ENCODE results near the gene CCDC188. TPM values are rescaled to one million over a fixed set of nuclear protein-coding genes. Genes with fewer than 3 reads are reported as not detected.

The CCDC188 gene
- total RNA-seq, 1 experiment from 2014 or later, result not detected

- peaks cover 4% of the 10 kb centered on the region for H3K23me2 ChIP-seq (ENCODE audit: insufficient read length, low read depth, low read length, poor library complexity, severe bottlenecking)
- H3K27me3 ChIP-seq (ENCODE audit: insufficient read depth, low read length), result no peaks in the 10 kb centered on the region
- H3K9me3 ChIP-seq (ENCODE audit: control insufficient read depth, low read depth, low read length), result no peaks in the 10 kb centered on the region
- H2AFZ ChIP-seq (ENCODE audit: low read length), result no peak overlapping the region
- H4K20me1 ChIP-seq (ENCODE audit: control insufficient read depth, insufficient read depth, insufficient read length), result peaks cover 3% of the 10 kb centered on the region
- H3K4ac ChIP-seq (ENCODE audit: low read depth, low read length), result no peak overlapping the region
- no peak overlapping the region for H4K91ac ChIP-seq (ENCODE audit: insufficient read length, low read depth, low read length)
- H3T11ph ChIP-seq (ENCODE audit: low read length), result no peak overlapping the region
- no peak overlapping the region for H2AK5ac ChIP-seq (ENCODE audit: insufficient read length, low read length)
- no peak overlapping the region for H4K8ac ChIP-seq (replicated peaks; ENCODE audit: insufficient read length, low read depth, low read length)
- Mint-ChIP-seq H3K4me3 (no peak overlapping the region; a peak in 1 of 5 replicates), H3K4me1 (peaks cover 2 to 3% of the 10 kb centered on the region in 2 experiments; a peak in 1 of 4 replicates), H3K27ac (no peak overlapping the region), H3K27me3 (ENCODE audit: low read depth) (no peaks in the 10 kb centered on the region), H3K9me3 (no peaks in the 10 kb centered on the region), H3K36me3 (ENCODE audit: insufficient read depth in 1 of 3, low read depth in 3 of 3) (no peaks in the 10 kb centered on the region; a peak in 2 of 7 replicates)
- no peak overlapping the region for H2BK20ac ChIP-seq (ENCODE audit: low read depth, low read length, poor library complexity, severe bottlenecking)
- H3K79me1 ChIP-seq (ENCODE audit: insufficient read depth, low read depth, low read length, poor library complexity, severe bottlenecking), result no peaks in the 10 kb centered on the region
- H3K18ac ChIP-seq (ENCODE audit: insufficient read length, low read depth, low read length), result no peak overlapping the region
- H2BK120ac ChIP-seq (ENCODE audit: low read depth, low read length, poor library complexity, severe bottlenecking), result no peak overlapping the region
- no peak for DNase-seq
- TF ChIP-seq CTCF (conservative IDR thresholded peaks at IDR 0.05), result no peak
- no peak overlapping the region for H2BK15ac ChIP-seq (ENCODE audit: low read depth, low read length)
- no peak overlapping the region for H2BK12ac ChIP-seq (ENCODE audit: insufficient read length, low read depth, low read length)
- H3K4me1 ChIP-seq (ENCODE audit: insufficient read depth, low read length), result no peaks in the 10 kb centered on the region
- H3K27ac ChIP-seq (ENCODE audit: insufficient read length, low read depth, low read length), result no peak overlapping the region
- no peak overlapping the region for H3K9ac ChIP-seq (ENCODE audit: extremely low read depth, insufficient read length, low read length)
- H3K4me2 ChIP-seq (ENCODE audit: insufficient read depth, insufficient read length, low read length), result no peak overlapping the region
- H3K14ac ChIP-seq (ENCODE audit: insufficient read depth, low read length), result no peak overlapping the region
- WGBS (ENCODE audit: extremely low coverage, insufficient read length, low lambda C conversion rate), result no CpG with 5 or more reads among the region's 25 CpGs
- no peak overlapping the region for H4K5ac ChIP-seq (ENCODE audit: insufficient read length, low read depth, low read length)
- no peaks in the 10 kb centered on the region; the same call in 1 of the 2 replicates for H3K79me2 ChIP-seq (ENCODE audit: insufficient read depth, low read length)
- H3K23ac ChIP-seq (ENCODE audit: insufficient read length, low read depth, low read length), result no peak overlapping the region
- H3K56ac ChIP-seq (ENCODE audit: insufficient read length, low read depth, low read length), result peak overlapping the region; percentile 8
- no peak overlapping the region for H2BK5ac ChIP-seq (ENCODE audit: insufficient read length, low read length)
Observed at GRCh38 chr22:20135806-20136602, 14.9 kb downstream of the CCDC188 start.

Data from H9 (cell line).